GM10266 (cell line): ENCODE measurements around the gene GRP.

Experiments used
- DNase-seq: peaks from one replicate; pipeline ENCODE4 v3.0.0; 2012; ENCODE audit errors: extremely low spot score
- TF ChIP-seq, protein P1 (sequence below): IDR thresholded peaks from 2 replicates; pipeline ENCODE4 v1.5.1; 2012; ENCODE audit warnings: mild to moderate bottlenecking, low read depth; ENCODE audit not compliant: control insufficient read depth, insufficient read depth; ENCODE audit errors: missing control alignments

The GRP gene

GRCh38 chr18:59196161-59196725 is 23.7 kb upstream of the GRP start:
- DNase-seq: no peak
- TF ChIP-seq, protein P1, sequence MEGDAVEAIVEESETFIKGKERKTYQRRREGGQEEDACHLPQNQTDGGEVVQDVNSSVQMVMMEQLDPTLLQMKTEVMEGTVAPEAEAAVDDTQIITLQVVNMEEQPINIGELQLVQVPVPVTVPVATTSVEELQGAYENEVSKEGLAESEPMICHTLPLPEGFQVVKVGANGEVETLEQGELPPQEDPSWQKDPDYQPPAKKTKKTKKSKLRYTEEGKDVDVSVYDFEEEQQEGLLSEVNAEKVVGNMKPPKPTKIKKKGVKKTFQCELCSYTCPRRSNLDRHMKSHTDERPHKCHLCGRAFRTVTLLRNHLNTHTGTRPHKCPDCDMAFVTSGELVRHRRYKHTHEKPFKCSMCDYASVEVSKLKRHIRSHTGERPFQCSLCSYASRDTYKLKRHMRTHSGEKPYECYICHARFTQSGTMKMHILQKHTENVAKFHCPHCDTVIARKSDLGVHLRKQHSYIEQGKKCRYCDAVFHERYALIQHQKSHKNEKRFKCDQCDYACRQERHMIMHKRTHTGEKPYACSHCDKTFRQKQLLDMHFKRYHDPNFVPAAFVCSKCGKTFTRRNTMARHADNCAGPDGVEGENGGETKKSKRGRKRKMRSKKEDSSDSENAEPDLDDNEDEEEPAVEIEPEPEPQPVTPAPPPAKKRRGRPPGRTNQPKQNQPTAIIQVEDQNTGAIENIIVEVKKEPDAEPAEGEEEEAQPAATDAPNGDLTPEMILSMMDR: no peak

- TF ChIP-seq, protein P1: no peak
These were observed 22.3 kb upstream of the GRP start for GRCh38 chr18:59197636-59198035.

GRCh38 chr18:59198215-59198614 is 21.7 kb upstream of the GRP start:
- TF ChIP-seq, protein P1: no peak
- DNase-seq: no peak

More at GRCh38 chr18:59197636-59198035, 22.3 kb upstream of the GRP start:
- DNase-seq: no peak

DNA sequence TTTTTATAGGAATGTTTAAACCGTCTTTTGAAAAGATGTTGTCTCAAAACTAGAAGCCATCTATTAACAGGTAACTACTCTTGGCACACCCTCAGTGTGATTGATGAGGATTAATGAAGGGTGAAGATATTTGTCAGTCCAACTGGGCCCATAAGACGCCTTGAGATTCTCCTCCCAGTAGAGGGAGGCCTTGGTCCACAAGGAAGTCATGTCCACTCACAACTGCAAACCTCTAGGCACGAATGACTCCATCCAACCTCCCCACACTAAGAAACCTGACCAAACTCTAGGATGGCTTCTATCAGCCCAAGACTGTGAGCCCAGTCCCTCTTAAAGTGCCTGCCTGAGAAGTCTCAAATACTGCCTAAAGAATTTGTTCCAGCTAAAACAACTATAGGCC is 19.2 kb upstream of the GRP start:
- no peak for DNase-seq
- TF ChIP-seq, protein P1: peak; percentile 7

DNA sequence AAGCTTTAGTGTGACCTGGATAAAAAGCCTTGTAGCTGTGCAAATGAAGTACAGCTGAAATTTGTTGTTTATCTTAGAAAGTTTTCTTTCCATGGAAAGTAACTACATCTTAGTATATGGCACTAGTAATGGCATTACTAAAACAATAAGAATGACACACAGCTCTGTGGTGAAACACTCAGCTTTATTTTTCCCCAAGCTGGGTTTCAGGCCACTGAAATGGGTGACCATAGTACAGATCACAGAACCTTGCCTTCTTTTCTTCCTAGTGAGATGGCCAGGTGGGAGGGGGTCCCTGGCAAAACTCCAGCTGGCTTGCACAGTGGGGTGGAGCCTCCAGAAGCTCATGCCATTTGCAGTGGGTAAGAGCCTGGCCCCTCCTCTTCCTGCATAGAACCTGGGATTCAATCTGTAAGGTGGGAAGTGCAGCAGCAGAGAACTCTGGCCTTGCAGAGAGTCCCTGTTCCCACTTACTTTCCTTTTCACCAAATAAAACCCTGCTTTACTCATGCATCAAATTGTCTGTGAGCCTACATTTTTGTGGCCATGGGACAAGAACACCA is 17.6 kb upstream of the GRP start:
- TF ChIP-seq, protein P1: no peak
- no peak for DNase-seq

GRCh38 chr18:59207506-59207905 is 12.5 kb upstream of the GRP start:
- TF ChIP-seq, protein P1: no peak

GRCh38 chr18:59208602-59209125 is 11.3 kb upstream of the GRP start:
- TF ChIP-seq, protein P1: no peak
- no peak for DNase-seq

More at GRCh38 chr18:59207506-59207905, 12.5 kb upstream of the GRP start:
- no peak for DNase-seq
